ENCODE results near the gene HOXC5. TPM values are rescaled to one million over a fixed set of nuclear protein-coding genes. Genes with fewer than 3 reads are reported as not detected.
A peak's percentile ranks its signal among the peaks of the same experiment; 100 is the strongest.

HOXC5 gene
- total RNA-seq, 1 experiment from 2014 or later: 3.4 TPM

- Histone ChIP-seq H3K4me3 (ENCODE audit: low read depth, low read length) (peak overlapping the region; percentile 63), H3K27me3 (replicated peaks; ENCODE audit: control insufficient read depth, insufficient read depth, low read length) (no peaks in the 10 kb centered on the region), H3K36me3 (ENCODE audit: control insufficient read depth, insufficient read depth, low read length) (no peaks in the 10 kb centered on the region), H3K9me3 (no peaks in the 10 kb centered on the region), H3K4me1 (peaks cover 11% of the 10 kb centered on the region)
- H3K9me3 Mint-ChIP-seq (ENCODE audit: unreplicated experiment): no peaks in the 10 kb centered on the region
- peak overlapping the region; percentile 89 for H3K4me3 Mint-ChIP-seq (ENCODE audit: unreplicated experiment)
- BruUV-seq (replicated peaks): no TSS peak
- peak overlapping the region; percentile 97 for H3K27ac Mint-ChIP-seq (ENCODE audit: unreplicated experiment)
- H3K36me3 Mint-ChIP-seq (ENCODE audit: insufficient read depth, unreplicated experiment): peaks cover 14% of the 10 kb centered on the region
- intact Hi-C loops (cut with micrococcal nuclease; ENCODE audit: unreplicated experiment): no loop called here
- peaks cover 13% of the 10 kb centered on the region for H3K4me1 Mint-ChIP-seq (ENCODE audit: low read depth, unreplicated experiment)
- DNase-seq: peak; percentile 64 to 67
- ChIA-PET CTCF (interaction anchor here (0.6 to 1.8 kb wide), 8 partner anchors 9 to 355 kb away, joined by 3 to 9 read pairs (median 6); partner anchors contain the start of gene HOXC10), POLR2A (interaction anchor here (0.6 kb wide), 1 partner anchor 54 kb away, joined by 3 read pairs; no protein-coding TSS in a partner anchor)
- no peaks in the 10 kb centered on the region for H3K27me3 Mint-ChIP-seq (ENCODE audit: insufficient read depth, unreplicated experiment)
- no peak for TF ChIP-seq CTCF (IDR thresholded peaks at IDR 0.05; ENCODE audit: insufficient read depth in 1 of 2, low read depth in 1 of 2, low read length in 1 of 2, severe bottlenecking in 1 of 2, unreplicated experiment in 1 of 2)
Measured at GRCh38 chr12:53994264-53995001, 38.4 kb upstream of the HOXC5 start.

- peak overlapping the region; percentile 97 for H3K27ac Mint-ChIP-seq (ENCODE audit: unreplicated experiment)
- peaks cover 7% of the 10 kb centered on the region for H3K4me1 Mint-ChIP-seq (ENCODE audit: low read depth, unreplicated experiment)
- H3K36me3 ChIP-seq (ENCODE audit: control insufficient read depth, insufficient read depth, low read length): no peaks in the 10 kb centered on the region
- intact Hi-C loops (cut with micrococcal nuclease; ENCODE audit: unreplicated experiment): no loop called here
- TF ChIP-seq CTCF (IDR thresholded peaks at IDR 0.05; ENCODE audit: insufficient read depth in 1 of 2, low read depth in 1 of 2, low read length in 1 of 2, severe bottlenecking in 1 of 2, unreplicated experiment in 1 of 2): no peak
- BruUV-seq (replicated peaks): TSS peak; percentile 81
- H3K4me3 Mint-ChIP-seq (ENCODE audit: unreplicated experiment): peak overlapping the region; percentile 89
- H3K4me1 ChIP-seq: peaks cover 11% of the 10 kb centered on the region
- H3K36me3 Mint-ChIP-seq (ENCODE audit: insufficient read depth, unreplicated experiment): peaks cover 14% of the 10 kb centered on the region
- H3K27me3 Mint-ChIP-seq (ENCODE audit: insufficient read depth, unreplicated experiment): no peaks in the 10 kb centered on the region
- ChIA-PET POLR2A (interaction anchor here (0.6 kb wide), 2 partner anchors 14 to 54 kb away, joined by 3 to 4 read pairs; partner anchors contain the start of gene HOXC8), CTCF (interaction anchor here (0.6 to 1.8 kb wide), 9 partner anchors 10 to 356 kb away, joined by 3 to 9 read pairs (median 5); partner anchors contain the start of gene HOXC10)
- H3K9me3 ChIP-seq: no peaks in the 10 kb centered on the region
- DNase-seq: no peak
- no peaks in the 10 kb centered on the region for H3K27me3 ChIP-seq (replicated peaks; ENCODE audit: control insufficient read depth, insufficient read depth, low read length)
- H3K4me3 ChIP-seq (ENCODE audit: low read depth, low read length): peak overlapping the region; percentile 63
- no peaks in the 10 kb centered on the region for H3K9me3 Mint-ChIP-seq (ENCODE audit: unreplicated experiment)
Measured at GRCh38 chr12:53995002-53995377, 37.9 kb upstream of the HOXC5 start.

GRCh38 chr12:53995378-53996239 is 37.2 kb upstream of the HOXC5 start:
- no peaks in the 10 kb centered on the region for H3K27me3 ChIP-seq (replicated peaks; ENCODE audit: control insufficient read depth, insufficient read depth, low read length)
- H3K9me3 ChIP-seq: no peaks in the 10 kb centered on the region
- peak overlapping the region; percentile 63 for H3K4me3 ChIP-seq (ENCODE audit: low read depth, low read length)
- Mint-ChIP-seq H3K27ac (ENCODE audit: unreplicated experiment) (peak overlapping the region; percentile 97), H3K4me3 (ENCODE audit: unreplicated experiment) (peak overlapping the region; percentile 89), H3K4me1 (ENCODE audit: low read depth, unreplicated experiment) (peaks cover 1% of the 10 kb centered on the region), H3K36me3 (ENCODE audit: insufficient read depth, unreplicated experiment) (peaks cover 14% of the 10 kb centered on the region), H3K9me3 (ENCODE audit: unreplicated experiment) (no peaks in the 10 kb centered on the region), H3K27me3 (ENCODE audit: insufficient read depth, unreplicated experiment) (no peaks in the 10 kb centered on the region)
- TF ChIP-seq CTCF (IDR thresholded peaks at IDR 0.05; ENCODE audit: insufficient read depth in 1 of 2, low read depth in 1 of 2, low read length in 1 of 2, severe bottlenecking in 1 of 2, unreplicated experiment in 1 of 2): no peak
- intact Hi-C loops (cut with micrococcal nuclease; ENCODE audit: unreplicated experiment): no loop called here
- H3K4me1 ChIP-seq: peaks cover 6% of the 10 kb centered on the region
- no peaks in the 10 kb centered on the region for H3K36me3 ChIP-seq (ENCODE audit: control insufficient read depth, insufficient read depth, low read length)
- POLR2A ChIA-PET: interaction anchor here (0.6 kb wide), 2 partner anchors 13 to 55 kb away, joined by 3 to 4 read pairs; partner anchors contain the start of gene HOXC8
- BruUV-seq (replicated peaks): no TSS peak
- DNase-seq: peak; percentile 79 to 80
- CTCF ChIA-PET: interaction anchor here (0.6 to 1.8 kb wide), 10 partner anchors 10 to 357 kb away, joined by 3 to 9 read pairs (median 4); partner anchors contain the start of gene HOXC10

All from Caco-2 (cell line).